ENCODE measurements around the gene VPS13D. TPM values are rescaled to one million over a fixed set of nuclear protein-coding genes. Genes with fewer than 3 reads are reported as not detected.

The VPS13D gene
- total RNA-seq, 4 donors from 2014 or later = 88.1 to 105 (median 97.1) TPM

- no peak for TF ChIP-seq CTCF (IDR thresholded peaks at IDR 0.05)
- DNase-seq (ENCODE audit: low spot score) = no peak
- no peak for ATAC-seq (ENCODE audit: low FRiP score)
Observed at GRCh38 chr1:12345350-12346217, 115.8 kb downstream of the VPS13D start.

- TF ChIP-seq CTCF (IDR thresholded peaks at IDR 0.05) = no peak
- DNase-seq (ENCODE audit: low spot score) (no peak), ATAC-seq (ENCODE audit: low FRiP score) (no peak)
Observed at GRCh38 chr1:12346483-12347151, 116.8 kb downstream of the VPS13D start.

- TF ChIP-seq CTCF (IDR thresholded peaks at IDR 0.05) = no peak
- DNase-seq (ENCODE audit: low spot score) (no peak), ATAC-seq (ENCODE audit: low FRiP score) (no peak)
Observed at GRCh38 chr1:12348113-12348512, 118.3 kb downstream of the VPS13D start.

GRCh38 chr1:12353981-12354380, 124.2 kb downstream of the VPS13D start:
- TF ChIP-seq CTCF (IDR thresholded peaks at IDR 0.05) = no peak
- ATAC-seq (ENCODE audit: low FRiP score) (no peak), DNase-seq (ENCODE audit: low spot score) (no peak)

- TF ChIP-seq CTCF (IDR thresholded peaks at IDR 0.05) = no peak
- ATAC-seq (ENCODE audit: low FRiP score) (no peak), DNase-seq (ENCODE audit: low spot score) (no peak)
Observed at GRCh38 chr1:12356004-12356890, 126.4 kb downstream of the VPS13D start.

- DNase-seq (ENCODE audit: low spot score) (no peak), ATAC-seq (ENCODE audit: low FRiP score) (no peak)
- no peak for TF ChIP-seq CTCF (IDR thresholded peaks at IDR 0.05)
Observed at GRCh38 chr1:12358499-12358898, 128.7 kb downstream of the VPS13D start.

Measured in omental fat pad (tissue), 4 donors.